ENCODE data around the gene CDK17. TPM values are rescaled to one million over a fixed set of nuclear protein-coding genes. Genes with fewer than 3 reads are reported as not detected.

Gene CDK17
- total RNA-seq, 1 experiment from 2014 or later: 21.4 TPM

GRCh38 chr12:96371138-96371789 lies 29.0 kb downstream of the CDK17 start:
- Histone ChIP-seq H3K4me3 (replicated peaks in 1 of 2; ENCODE audit: low read depth in 1 of 2, low read length in 2 of 2) (no peak overlapping the region), H3K27me3 (ENCODE audit: insufficient read depth, low read length) (no peaks in the 10 kb centered on the region), H3K4me2 (ENCODE audit: low read length) (no peak overlapping the region), H3K9ac (ENCODE audit: low read length) (no peak overlapping the region), H2AFZ (ENCODE audit: low read depth, low read length, poor library complexity, severe bottlenecking) (no peak overlapping the region), H3K36me3 (ENCODE audit: control insufficient read depth in 1 of 2, insufficient read depth in 2 of 2, low read length in 2 of 2) (no peaks in the 10 kb centered on the region), H3K9me2 (ENCODE audit: insufficient read depth) (no peaks in the 10 kb centered on the region), H3K27ac (ENCODE audit: low read depth, low read length) (no peak overlapping the region), H4K20me1 (ENCODE audit: insufficient read depth) (no peaks in the 10 kb centered on the region), H3K79me2 (ENCODE audit: insufficient read depth, low read length) (peaks cover 79% of the 10 kb centered on the region), H3K9me3 (ENCODE audit: control insufficient read depth in 1 of 2, insufficient read depth in 1 of 2, low read depth in 1 of 2, low read length in 2 of 2) (no peaks in the 10 kb centered on the region), H3K4me1 (ENCODE audit: control insufficient read depth in 1 of 2, insufficient read depth in 2 of 2, low read length in 2 of 2) (peaks cover 3 to 10% of the 10 kb centered on the region in 2 experiments; a peak in 3 of 4 replicates)
- ATAC-seq (no peak), DNase-seq (ENCODE audit: low read depth, low spot score) (no peak)
- no TSS peak for BruUV-seq (replicated peaks)
- RAD21 ChIA-PET (ENCODE audit: low non-redundant PET in 1 of 2, low total read pairs in 2 of 2, uncharacterized antibody in 2 of 2, unreplicated experiment in 2 of 2): no interaction called here
- TF ChIP-seq EGR1 (IDR thresholded peaks at IDR 0.05; ENCODE audit: low read depth) (no peak), EZH2phosphoT487 (IDR thresholded peaks at IDR 0.05; ENCODE audit: borderline replicate concordance) (no peak), ELF1 (IDR thresholded peaks at IDR 0.05; ENCODE audit: borderline replicate concordance, low read depth) (no peak), ZFX (IDR thresholded peaks at IDR 0.05) (no peak), SP1 (IDR thresholded peaks at IDR 0.05; ENCODE audit: low read depth) (no peak), ZNF274 (IDR thresholded peaks at IDR 0.05; ENCODE audit: low read depth, low read length) (no peak), TCF7L2 (IDR thresholded peaks at IDR 0.05; ENCODE audit: borderline replicate concordance, extremely low read depth, insufficient read depth, insufficient read length) (no peak), ATF3 (IDR thresholded peaks at IDR 0.05) (no peak), POLR2AphosphoS5 (IDR thresholded peaks at IDR 0.05; ENCODE audit: low read depth, low read length) (no peak), MAX (IDR thresholded peaks at IDR 0.05) (no peak), YY1 (IDR thresholded peaks at IDR 0.05; ENCODE audit: extremely low read depth, insufficient replicate concordance, low read depth, low read length) (no peak), SIN3A (IDR thresholded peaks at IDR 0.05; ENCODE audit: low read depth) (no peak), POLR2A (IDR thresholded peaks at IDR 0.05; ENCODE audit: borderline replicate concordance, extremely low read depth, insufficient read depth, insufficient read length) (no peak), CBX3 (IDR thresholded peaks at IDR 0.05; ENCODE audit: low read depth) (no peak)
- intact Hi-C loops (cut with micrococcal nuclease): no loop called here
- POLR2A ChIA-PET: no interaction called here
- CTCF ChIA-PET: no interaction called here

Data from HCT116 (cell line).